ENCODE measurements around the gene PIP5KL1. TPM values are rescaled to one million over a fixed set of nuclear protein-coding genes. Genes with fewer than 3 reads are reported as not detected.
A peak's percentile ranks its signal among the peaks of the same experiment; 100 is the strongest.

PIP5KL1 gene
- 0.17 and 1.1 TPM in 2 replicates for total RNA-seq (2022)
- Bru-seq, nascent RNA = percentile 17 among the genes with signal in this experiment
- BruChase-seq, experiment 1, labeled RNA remaining after a 6-hour chase = percentile 32 among the genes with signal in this experiment
- BruChase-seq, experiment 2, labeled RNA remaining after a 2-hour chase = percentile 38 among the genes with signal in this experiment
- long read RNA-seq, partial matches to known transcripts = 0 of 2 reads
- long read RNA-seq, other reads (novel, unspliced or antisense) = 2 of 2 reads

GRCh38 chr9:127930231-127931091, at the start of gene PIP5KL1:
TSS of gene PIP5KL1 (minus strand) at chr9:127930777. CDS start at chr9:127930752, 25 bp downstream.
- DNase-seq = peak; percentile 87
- CTCF ChIA-PET = interaction anchor here (0.9 to 1.1 kb wide), 2 partner anchors 9 to 22 kb away, joined by 3 read pairs; no protein-coding TSS in a partner anchor
- peak within 1 kb of the TSS; percentile 63 for H3K27ac Mint-ChIP-seq (ENCODE audit: unreplicated experiment)
- peaks cover 17% of the 10 kb centered on the region for H3K4me1 Mint-ChIP-seq (ENCODE audit: low read depth, unreplicated experiment)
- intact Hi-C loops (cut with micrococcal nuclease; ENCODE audit: unreplicated experiment) = no loop called here
- peaks cover 40% of the 10 kb centered on the region for H3K36me3 Mint-ChIP-seq (ENCODE audit: insufficient read depth, unreplicated experiment)
- H3K27me3 Mint-ChIP-seq (ENCODE audit: unreplicated experiment) = peaks cover 12% of the 10 kb centered on the region
- no peak for TF ChIP-seq CTCF (IDR thresholded peaks at IDR 0.05; ENCODE audit: unreplicated experiment)
- no TSS peak for BruUV-seq (replicated peaks)
- H3K4me3 Mint-ChIP-seq (ENCODE audit: low read depth, unreplicated experiment) = peak within 1 kb of the TSS; percentile 70
- no peaks in the 10 kb centered on the region for H3K9me3 Mint-ChIP-seq (ENCODE audit: low read depth, unreplicated experiment)

GRCh38 chr9:127980060-127980705, 49.6 kb upstream of the PIP5KL1 start:
- CTCF ChIA-PET = interaction anchor here (1.0 to 1.6 kb wide), 2 partner anchors 55 to 525 kb away, joined by 4 to 7 read pairs; no protein-coding TSS in a partner anchor

GRCh38 chr9:127979333-127980059, 48.9 kb upstream of the PIP5KL1 start:
- intact Hi-C loops (cut with micrococcal nuclease; ENCODE audit: unreplicated experiment) = loop anchor here (2.0 kb wide), 1 partner anchor 25 kb away; no protein-coding TSS in a partner anchor

More at GRCh38 chr9:127980060-127980705, 49.6 kb upstream of the PIP5KL1 start:
- intact Hi-C loops (cut with micrococcal nuclease; ENCODE audit: unreplicated experiment) = no loop called here
- Mint-ChIP-seq H3K36me3 (ENCODE audit: insufficient read depth, unreplicated experiment) (peaks cover 57% of the 10 kb centered on the region), H3K4me1 (ENCODE audit: low read depth, unreplicated experiment) (peaks cover 10% of the 10 kb centered on the region), H3K4me3 (ENCODE audit: low read depth, unreplicated experiment) (peak overlapping the region; percentile 87), H3K27ac (ENCODE audit: unreplicated experiment) (peak overlapping the region; percentile 81), H3K9me3 (ENCODE audit: low read depth, unreplicated experiment) (no peaks in the 10 kb centered on the region), H3K27me3 (ENCODE audit: unreplicated experiment) (no peaks in the 10 kb centered on the region)
- TF ChIP-seq CTCF (IDR thresholded peaks at IDR 0.05; ENCODE audit: unreplicated experiment) = no peak
- peak; percentile 63 for DNase-seq
- BruUV-seq (replicated peaks) = TSS peak; percentile 51

More at GRCh38 chr9:127979333-127980059, 48.9 kb upstream of the PIP5KL1 start:
- CTCF ChIA-PET = interaction anchor here (1.6 kb wide), 1 partner anchor 56 kb away, joined by 4 read pairs; no protein-coding TSS in a partner anchor
- peak overlapping the region; percentile 87 for H3K4me3 Mint-ChIP-seq (ENCODE audit: low read depth, unreplicated experiment)
- no peaks in the 10 kb centered on the region for H3K9me3 Mint-ChIP-seq (ENCODE audit: low read depth, unreplicated experiment)
- BruUV-seq (replicated peaks) = no TSS peak
- peak; percentile 42 for DNase-seq
- peaks cover 57% of the 10 kb centered on the region for H3K36me3 Mint-ChIP-seq (ENCODE audit: insufficient read depth, unreplicated experiment)
- peaks cover 17% of the 10 kb centered on the region for H3K4me1 Mint-ChIP-seq (ENCODE audit: low read depth, unreplicated experiment)
- no peak for TF ChIP-seq CTCF (IDR thresholded peaks at IDR 0.05; ENCODE audit: unreplicated experiment)
- no peaks in the 10 kb centered on the region for H3K27me3 Mint-ChIP-seq (ENCODE audit: unreplicated experiment)
- peak overlapping the region; percentile 81 for H3K27ac Mint-ChIP-seq (ENCODE audit: unreplicated experiment)
